ENCODE data around the gene HOXA4.

HOXA4 gene

DNA sequence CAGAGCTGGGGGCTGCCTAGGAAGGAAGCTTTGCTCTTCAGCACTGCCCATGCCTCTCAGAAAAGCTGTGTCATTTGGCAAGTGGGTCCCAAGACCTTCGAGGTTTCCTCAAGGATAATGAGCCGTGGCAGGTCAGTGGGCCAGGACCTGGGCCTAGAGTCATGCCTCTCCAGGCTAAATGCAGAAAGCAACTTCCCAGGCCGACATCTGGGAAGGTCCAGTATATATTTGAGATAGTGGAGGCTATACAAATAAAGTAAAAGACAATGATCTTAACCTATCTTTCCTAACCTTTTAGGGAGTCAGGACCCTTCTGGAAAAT, 45.9 kb upstream of the HOXA4 start:
- no peak for TF ChIP-seq CTCF (conservative IDR thresholded peaks at IDR 0.05; ENCODE audit: low read depth, low read length)
- DNase-seq (ENCODE audit: low read depth) = no peak
- no peak overlapping the region for H3K4me3 ChIP-seq (ENCODE audit: low read length)

DNA sequence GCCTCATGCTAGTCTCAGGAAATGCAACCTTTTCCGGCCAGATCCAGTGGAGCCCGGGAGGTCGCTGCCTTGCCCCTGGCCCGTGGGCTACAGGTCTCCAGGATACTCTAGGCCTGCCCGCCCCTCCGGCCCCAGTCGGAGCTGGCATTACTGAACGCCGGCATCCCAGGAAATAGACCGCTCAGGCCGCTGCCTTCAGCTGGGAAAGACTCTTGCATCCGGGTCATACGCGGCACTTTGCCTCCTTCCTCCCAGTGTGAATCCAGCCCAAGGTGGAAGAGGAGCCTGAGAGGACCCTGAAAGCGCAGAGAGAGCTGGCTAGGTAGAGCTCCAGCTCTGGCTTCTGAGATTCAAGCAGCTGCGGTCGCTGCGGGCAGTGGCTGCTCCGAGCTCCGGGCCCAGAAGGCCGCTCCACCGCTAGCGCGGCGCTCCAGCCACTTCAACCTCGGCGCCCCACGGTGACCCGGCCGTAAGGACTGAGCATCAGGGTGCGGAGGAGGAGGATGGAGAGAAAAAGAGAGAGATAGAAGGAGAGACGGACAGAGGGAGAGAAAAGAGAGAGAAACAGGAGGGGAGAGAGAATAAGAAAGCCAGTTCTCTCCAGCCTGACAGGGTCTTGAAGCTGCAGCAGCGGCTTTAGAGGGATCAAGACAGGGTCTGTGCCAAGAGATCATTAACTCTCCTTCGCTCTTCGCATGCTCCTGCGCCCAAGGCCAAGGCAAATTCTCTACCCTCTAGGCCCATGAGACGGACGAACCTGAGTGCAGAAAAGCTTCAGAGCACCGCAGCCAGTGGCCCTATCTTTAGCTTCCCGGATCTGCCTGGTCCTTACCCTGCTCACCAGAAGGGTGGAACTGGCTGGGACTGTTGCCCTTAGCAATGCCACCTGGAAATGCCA, 45.3 kb upstream of the HOXA4 start:
- DNase-seq (ENCODE audit: low read depth) = no peak
- TF ChIP-seq CTCF (conservative IDR thresholded peaks at IDR 0.05; ENCODE audit: low read depth, low read length) = no peak
- no peak overlapping the region for H3K4me3 ChIP-seq (ENCODE audit: low read length)

DNA sequence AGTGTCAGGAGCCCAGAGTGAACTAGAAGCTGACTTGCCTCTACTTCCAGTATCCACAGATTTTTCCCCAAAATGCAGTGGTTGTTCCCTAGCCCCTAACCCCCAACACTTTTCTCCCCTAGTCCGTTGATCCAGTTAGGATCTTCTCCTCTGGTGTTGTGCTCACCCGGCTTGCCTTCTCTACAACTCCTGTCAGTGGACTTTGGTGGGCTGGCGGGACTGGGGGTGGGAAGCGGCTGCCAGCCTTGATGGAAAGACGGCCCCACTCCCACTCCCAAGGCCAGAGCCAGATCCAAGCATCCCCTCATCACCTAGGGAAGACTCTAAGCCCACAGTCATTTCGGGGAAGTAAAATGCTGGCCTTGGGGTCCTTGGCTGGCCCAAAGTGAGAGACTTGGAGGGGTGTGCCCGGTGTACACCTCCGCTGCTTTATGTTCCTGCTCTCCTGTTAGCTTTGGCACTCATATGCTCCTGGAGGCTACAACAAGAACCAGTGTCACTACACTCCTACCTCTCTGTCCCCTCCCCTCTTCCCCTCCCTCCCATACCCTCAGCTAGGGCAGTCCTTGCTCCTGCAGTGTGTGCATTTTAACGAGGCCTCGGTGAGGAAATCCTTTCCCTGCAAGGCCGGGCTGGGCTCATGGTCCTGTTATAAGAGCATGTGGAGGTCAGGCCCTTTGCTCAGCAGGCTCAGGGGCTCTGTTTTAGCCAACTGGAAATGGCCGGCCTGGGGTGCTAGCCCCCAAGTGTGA, 44.5 kb upstream of the HOXA4 start:
- DNase-seq (ENCODE audit: low read depth) = no peak
- H3K4me3 ChIP-seq (ENCODE audit: low read length) = no peak overlapping the region
- TF ChIP-seq CTCF (conservative IDR thresholded peaks at IDR 0.05; ENCODE audit: low read depth, low read length) = no peak

- no peak within 1 kb of the TSS for H3K4me3 ChIP-seq (ENCODE audit: low read length)
- no peak for TF ChIP-seq CTCF (conservative IDR thresholded peaks at IDR 0.05; ENCODE audit: low read depth, low read length)
- DNase-seq (ENCODE audit: low read depth) = no peak
Observed at GRCh38 chr7:27173956-27174873, 43.7 kb upstream of the HOXA4 start, which contains the start of gene HOXA10. Gene HOXA10 (minus strand): TSS chr7:27174320. CDS start chr7:27174306, 14 bp downstream.

DNA sequence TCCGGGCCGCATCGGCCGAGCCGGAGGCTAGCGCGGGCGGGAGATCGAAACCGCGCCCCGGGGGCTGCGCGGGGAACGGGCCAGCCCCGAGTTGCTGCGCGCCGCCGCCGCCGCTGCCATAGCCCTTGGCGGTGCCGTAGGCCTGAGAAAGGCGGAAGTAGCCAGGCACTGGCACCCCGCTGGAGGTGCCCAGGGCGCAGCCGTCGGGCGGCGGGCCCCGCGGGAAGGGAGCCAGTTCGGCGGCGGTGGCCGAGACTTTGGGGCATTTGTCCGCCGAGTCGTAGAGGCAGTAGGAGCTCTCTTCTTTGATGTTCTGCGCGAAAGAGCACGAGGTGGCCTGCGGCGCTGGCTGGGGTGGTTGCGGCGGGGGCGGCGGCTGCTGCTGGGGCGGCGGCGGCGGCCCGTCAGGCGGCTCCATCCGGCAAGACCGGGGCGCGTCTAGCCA, 43.0 kb upstream of the HOXA4 start:
- DNase-seq (ENCODE audit: low read depth) = no peak
- H3K4me3 ChIP-seq (ENCODE audit: low read length) = no peak overlapping the region
- no peak for TF ChIP-seq CTCF (conservative IDR thresholded peaks at IDR 0.05; ENCODE audit: low read depth, low read length)

DNA sequence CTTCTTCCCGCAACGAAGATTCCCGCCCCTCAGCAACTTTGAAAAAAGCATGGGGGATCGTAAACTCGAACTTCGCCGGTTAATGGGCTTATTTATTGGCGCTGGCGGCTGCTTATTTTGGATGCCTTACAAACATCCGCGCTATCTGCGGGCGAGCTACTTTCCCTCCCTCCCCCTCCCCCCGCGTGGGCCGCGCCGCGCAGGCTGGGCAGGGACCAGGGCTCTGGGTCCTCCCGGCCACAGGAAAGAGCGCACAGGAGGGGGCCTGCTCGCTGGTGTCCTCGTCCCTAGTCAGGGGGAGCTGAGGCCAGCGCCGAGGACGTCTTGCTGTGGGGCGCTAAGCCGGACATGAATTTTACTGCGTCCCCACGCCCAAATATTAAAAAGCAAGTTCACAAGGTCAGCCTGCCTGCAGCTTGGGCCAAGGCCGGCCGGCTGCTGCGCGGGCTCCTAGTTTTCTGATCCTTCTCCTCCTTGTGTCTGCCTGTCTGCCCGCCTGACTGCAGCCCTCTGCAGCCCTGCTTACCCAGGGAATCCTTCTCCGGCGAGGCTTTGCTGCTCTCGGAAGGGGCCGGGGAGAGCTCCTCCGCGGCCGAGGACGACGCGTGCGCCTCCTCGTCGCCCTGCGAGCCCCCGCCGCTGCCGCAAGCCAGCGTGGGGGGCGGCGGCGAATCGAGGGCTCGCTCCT, 42.4 kb upstream of the HOXA4 start:
- no peak for DNase-seq (ENCODE audit: low read depth)
- no peak overlapping the region for H3K4me3 ChIP-seq (ENCODE audit: low read length)
- TF ChIP-seq CTCF (conservative IDR thresholded peaks at IDR 0.05; ENCODE audit: low read depth, low read length) = no peak

Data from retinal pigment epithelial cell (primary cell).